NCI-H524 (cell line): ENCODE results near the gene ADGRV1.

Experiments
- DNase-seq, 2 experiments: peaks; one replicate each; lab custom pipeline; 2025; lab: John Stamatoyannopoulos, UW

ADGRV1 gene

DNA sequence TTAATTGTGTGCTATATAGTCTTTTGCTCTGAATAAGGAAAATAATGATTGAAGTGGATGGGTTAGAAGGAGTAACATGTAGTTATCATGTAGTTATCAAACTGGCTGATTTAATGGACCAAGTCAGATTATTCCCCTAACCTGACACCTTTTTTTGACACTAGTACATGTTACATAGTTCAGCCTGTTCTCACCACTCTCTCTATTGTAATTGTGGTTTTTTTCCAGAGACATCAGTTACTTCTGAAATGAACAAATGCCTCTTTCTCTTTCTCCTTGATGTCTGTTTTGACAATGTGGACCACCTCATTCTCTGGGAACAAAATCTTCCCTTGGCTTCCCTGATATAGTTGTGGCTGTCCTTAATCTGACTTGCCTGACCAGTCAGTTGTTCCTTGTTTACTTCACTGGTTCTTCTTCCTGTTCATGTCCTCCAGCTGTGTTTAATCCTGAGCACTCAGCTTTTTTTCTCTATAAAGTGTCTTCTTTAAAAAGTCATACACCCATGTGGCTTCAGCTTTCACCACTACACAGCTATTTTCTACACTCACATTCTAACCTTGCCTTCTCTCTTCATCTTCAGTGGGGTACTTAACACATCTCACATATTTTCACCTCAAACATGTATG lies 581.1 kb downstream of the ADGRV1 start:
- DNase-seq = no peak

GRCh38 chr5:91140657-91141056 lies 582.1 kb downstream of the ADGRV1 start:
- no peak for DNase-seq

DNA sequence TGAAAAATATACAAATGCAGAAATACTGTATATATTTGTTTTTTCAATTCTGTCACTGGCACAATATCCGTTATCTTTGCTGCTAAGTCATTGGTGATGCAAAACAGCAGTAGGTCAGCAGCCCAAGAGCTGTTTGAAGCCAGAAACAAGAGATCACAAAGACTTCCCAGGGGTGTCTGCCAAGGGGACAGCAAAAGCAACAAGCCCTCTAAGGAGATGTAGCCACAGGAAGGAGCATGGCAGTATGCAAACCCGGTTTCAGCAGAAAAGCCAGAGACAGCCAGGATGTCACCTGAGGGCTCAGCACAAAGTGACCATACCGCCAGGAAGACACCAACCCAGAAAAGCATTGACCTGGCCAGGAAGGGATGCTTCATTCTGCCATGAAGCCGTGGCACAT lies 583.0 kb downstream of the ADGRV1 start:
- no peak for DNase-seq

- no peak for DNase-seq
Observed at GRCh38 chr5:91142386-91142785, 583.8 kb downstream of the ADGRV1 start.

GRCh38 chr5:91142819-91143218 lies 584.2 kb downstream of the ADGRV1 start:
- DNase-seq = no peak

- no peak for DNase-seq
Observed at GRCh38 chr5:91143840-91144239, 585.2 kb downstream of the ADGRV1 start.

DNA sequence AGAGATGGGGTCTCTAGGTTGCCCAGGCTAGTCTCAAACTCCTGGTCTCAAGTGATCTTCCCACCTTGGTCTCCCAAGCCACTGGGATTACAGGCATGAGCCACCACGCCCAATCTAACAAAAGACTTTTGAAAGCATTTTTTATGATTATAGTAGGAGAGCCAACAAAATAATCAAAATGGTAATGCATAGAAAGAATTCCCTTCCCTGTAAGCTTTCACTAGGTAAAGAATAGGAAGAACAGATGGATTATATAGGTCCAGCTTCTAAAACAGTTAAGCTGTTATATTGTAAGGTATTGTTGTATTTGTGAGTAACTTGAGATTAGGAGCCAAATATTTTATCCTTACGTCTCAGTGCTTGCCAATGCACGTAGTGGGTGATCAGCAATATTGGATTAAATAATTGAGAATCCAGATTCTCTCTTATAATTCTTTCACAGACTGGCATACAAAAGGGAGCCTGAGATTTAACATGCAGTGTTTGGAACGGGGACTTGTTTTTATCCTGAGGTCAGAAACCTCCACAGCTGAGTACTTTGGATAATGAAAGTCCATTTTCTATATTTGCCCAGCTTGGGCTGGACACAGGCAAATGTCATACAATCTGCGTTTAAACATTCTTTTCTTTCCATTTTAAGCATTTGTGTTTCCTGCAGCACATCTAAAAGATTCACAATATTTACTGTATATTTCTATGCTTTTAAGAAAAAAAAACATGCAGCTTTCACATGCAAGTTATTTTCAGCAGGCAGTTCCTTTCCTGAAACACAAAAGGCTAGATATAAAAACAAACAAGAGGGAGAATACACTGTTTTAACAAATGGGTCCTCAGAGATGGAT lies 586.1 kb downstream of the ADGRV1 start:
- no peak for DNase-seq

GRCh38 chr5:91145333-91145620 lies 586.7 kb downstream of the ADGRV1 start:
- no peak for DNase-seq

DNA sequence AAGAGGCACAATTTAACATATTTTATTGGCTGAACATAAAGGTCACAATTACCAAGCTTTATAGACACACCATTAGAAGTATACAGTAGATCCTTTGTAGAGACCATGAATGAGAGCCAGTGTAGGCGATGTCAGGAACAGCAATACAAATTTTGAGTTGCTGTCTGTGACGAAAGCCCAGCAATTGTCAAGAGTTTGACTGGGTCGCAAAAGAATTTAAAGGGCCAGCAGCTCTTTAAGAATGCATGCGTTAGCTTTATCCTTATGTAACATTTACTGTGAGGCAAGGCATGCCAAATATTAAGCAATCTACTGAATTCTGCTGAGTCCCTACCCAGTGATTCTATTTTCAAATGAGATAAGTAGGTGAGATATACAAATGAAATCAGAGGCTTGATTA lies 587.6 kb downstream of the ADGRV1 start:
- no peak for DNase-seq

DNA sequence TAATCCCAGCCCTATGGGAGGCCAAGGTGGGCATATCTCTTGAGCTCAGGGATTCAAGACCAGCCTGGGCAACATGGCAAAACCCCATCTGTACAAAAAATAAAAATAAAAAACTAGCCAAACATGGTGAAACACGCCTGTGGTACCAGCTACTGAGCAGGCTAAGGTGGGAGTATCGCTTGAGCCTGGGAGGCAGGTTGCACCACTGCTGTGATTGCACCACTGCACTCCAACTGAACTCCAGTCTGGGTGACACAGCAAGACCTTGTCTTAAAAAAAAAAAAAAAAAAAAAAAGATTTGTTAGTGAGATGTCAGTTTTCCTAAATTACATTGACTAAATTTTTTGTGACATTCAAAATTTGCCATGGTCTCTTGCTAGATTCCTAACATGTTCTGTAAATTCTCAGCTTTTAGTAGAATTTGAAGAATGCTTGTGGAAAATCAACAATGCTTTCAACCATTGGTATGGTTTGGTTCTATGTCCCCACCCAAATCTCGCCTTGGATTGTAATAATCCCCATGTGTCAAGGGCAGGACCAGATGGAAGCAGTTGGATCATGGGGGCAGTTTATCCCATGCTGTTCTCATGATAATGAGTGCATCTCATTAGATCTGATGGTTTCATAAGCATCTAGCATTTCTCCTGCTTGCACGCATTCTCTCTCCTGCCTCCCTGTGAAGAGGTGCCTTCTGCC lies 588.5 kb downstream of the ADGRV1 start:
- DNase-seq = peak in 1 of 2 experiments; percentile 6

DNA sequence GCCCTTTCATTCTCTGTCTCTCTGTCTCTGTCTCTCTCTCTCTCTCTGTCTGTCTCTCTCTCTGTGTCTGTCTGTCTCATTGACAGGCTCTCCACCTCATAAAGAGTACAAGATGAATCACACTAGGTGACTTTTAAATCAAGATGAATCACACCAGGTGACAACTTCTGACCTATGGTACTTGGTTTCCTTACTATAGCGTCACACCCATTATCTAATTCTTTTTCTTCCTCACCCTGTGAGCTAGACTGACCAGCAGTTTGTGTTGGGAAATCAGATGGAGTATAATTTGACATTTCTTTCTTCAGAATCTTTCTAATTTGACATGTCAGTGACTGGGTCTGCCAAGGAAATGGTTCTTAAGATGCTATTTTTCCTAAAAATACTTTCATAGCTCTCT lies 591.6 kb downstream of the ADGRV1 start:
- DNase-seq = no peak

- DNase-seq = no peak
Observed at GRCh38 chr5:91150636-91151035, 592.0 kb downstream of the ADGRV1 start.

DNA sequence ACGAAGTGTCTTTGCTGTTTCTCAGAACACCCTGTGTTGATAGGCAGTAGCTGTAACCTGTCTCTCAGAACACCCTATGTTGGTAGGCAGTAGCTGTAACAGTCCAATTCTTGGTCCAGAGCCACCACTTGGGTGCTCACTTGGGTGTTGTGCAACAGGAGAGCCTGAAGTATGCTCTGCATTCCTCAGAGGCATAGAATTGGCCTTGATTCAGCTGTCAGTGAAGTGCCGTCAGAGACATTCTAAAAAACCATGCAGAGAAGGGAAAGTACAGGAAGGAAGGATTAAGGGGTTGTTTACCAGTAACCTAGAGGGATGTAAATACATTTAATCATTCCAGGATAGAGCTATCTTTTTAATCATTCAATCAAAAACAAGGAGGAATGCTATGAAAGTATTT lies 593.4 kb downstream of the ADGRV1 start:
- DNase-seq = no peak

GRCh38 chr5:91154338-91154737 lies 595.7 kb downstream of the ADGRV1 start:
- DNase-seq = no peak

DNA sequence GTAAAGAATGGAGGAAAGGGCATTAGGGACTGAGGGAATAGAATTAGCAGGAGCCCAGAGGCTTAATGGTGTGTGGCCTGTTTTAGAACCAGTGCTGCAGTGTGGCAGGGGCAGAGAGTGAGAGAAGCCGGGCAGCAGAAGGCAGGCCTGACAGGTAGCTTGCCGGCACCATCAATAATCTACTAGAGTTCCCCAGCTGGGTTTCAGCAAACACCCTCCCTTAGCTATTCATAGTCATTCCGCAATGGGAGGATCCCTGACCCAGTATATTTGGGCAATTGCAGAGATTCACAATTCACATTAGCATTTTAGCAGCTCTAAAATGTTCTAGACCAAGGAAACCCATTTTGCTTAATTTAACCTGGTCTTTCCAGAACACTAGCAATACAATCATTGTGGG lies 596.7 kb downstream of the ADGRV1 start:
- no peak for DNase-seq

DNA sequence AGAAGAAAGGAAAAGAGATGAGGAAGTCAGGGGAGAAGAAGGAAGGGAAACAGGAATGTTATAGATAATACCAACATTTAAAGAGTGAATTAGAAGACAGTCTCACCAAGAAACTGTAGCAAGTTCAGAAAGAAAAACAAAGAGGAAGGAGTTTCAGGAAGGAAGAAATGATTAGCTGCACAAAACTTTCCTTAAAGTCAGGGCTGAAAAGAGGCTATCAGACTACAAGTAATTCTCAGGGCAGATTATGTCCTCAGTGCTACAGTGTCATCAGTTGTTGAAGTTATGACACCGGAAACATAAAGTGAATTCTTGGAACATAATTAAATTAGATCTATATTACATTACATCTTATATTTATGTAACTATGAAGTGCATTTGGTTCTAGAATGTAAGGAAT lies 597.6 kb downstream of the ADGRV1 start:
- no peak for DNase-seq

DNA sequence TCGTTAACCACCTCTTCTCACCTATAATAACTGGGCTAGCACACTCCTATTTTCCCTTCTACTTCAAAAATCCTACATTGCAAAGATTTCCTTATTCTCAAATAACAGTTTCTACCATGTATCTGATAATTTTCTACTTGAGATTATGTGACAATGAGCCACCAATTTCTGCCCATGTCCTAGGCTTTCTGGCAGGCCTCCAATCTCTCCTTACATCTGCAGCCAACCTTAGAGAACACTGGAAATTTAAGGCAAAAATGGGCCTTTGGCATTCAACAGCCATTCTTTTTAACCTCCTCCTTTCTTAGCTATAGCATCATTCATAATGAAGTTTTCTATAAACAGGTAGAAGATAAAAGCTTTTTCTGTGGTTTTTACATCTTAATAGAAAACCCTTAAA lies 599.4 kb downstream of the ADGRV1 start:
- DNase-seq = no peak

GRCh38 chr5:91159647-91160046 lies 601.0 kb downstream of the ADGRV1 start:
- no peak for DNase-seq

DNA sequence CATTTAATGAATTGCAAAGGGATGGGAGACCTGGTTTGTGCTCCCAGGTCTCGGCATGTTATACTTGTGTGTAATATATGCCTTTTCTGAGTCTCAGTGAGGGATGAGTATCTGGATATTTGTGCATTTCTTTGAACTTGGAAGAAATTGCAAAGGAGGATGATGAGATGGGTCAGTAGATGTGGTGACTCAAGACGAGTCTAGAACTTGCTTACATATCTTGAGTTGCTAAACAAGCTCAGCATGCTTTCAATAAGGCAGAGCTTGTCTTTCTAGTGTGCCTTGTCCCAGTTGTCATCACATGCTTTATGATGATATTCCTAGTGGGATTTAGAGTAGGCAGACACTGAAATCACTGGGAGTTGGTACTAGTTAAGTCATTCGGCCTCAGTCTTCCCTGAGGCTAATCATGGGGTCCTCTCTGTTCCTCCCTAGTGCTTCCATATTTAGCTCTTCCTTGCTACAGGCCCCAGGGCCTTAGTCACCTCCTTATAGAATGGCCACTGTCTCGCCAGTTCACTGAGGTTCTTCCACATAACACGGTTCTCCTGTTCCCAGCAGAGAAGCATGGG lies 602.2 kb downstream of the ADGRV1 start:
- no peak for DNase-seq

DNA sequence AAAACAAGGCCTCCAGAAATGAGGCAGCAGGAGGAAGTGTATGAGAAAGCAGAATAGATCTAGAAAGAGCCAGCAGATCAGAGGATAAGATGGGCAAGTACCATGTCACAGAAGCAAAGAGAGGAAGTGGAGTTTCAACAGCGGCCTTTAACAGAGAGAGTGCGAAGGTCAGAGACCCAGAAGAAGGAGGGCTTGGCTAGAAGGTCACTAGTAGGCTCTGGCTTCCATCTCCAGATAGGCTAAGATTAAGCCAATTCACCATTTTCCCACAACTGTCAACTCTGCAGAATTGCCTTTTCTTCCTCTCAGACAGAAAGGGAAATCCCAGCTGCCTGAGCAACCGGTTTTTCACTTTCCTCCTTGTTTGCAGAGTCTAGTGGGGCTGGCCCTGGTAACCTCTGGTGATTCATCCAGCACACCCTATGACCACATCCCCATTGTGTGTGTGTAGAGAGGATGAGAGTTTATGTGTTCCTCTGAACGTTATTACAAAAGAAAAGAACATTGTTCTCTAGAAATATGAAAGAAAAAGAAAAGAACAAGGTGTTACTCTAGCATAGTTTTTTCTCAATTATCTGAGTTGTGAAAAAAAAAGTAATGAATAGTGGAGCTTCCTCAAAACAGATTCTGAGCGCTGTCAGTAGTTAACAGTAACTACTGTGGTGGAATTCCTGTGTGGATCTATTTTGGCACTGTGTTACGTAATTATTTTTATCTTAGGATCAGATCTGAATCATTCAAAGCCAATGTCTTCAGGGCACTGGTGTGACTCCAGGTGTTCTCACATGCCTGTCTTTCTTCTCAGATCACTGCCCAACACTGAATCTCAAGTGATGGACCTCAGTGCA lies 604.2 kb downstream of the ADGRV1 start:
- no peak for DNase-seq

DNA sequence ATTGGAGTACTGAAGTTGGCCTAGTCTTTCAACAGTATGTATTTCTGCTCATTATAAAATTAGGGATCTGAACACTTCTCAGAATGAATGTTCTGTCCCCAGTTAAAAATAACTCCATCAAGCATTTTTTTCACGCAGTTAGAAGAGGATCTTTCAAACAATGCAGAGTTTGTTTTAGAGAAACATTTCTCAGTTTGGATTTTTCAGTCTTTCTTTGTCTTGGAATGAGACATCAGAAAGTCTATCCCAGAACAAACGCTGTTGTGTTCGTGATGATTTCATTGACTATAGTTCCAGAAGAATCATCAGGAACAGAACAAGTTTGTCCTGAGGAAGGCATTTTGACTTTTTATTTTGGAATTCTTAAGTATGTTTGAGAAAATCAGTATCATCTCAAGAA lies 605.8 kb downstream of the ADGRV1 start:
- no peak for DNase-seq
